ENCODE data around the gene TMEM59L.

The TMEM59L gene

DNA sequence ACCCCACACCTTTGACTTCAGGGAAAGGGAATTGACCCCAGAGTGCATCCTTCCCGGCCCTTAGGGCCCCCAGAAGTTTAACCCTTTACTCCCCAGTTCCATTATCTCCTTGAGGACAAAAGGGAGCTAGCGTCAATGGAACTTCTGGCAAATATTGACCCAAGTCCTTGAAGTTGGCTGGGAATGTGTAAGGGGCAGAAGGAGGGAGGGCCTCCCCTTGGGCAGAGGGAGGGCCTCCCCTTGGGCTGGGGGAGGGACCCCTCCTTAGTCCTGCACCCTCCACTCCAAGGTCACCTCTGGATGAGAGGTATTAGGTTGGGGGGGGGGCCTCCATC is 3.0 kb upstream of the TMEM59L start:
- DNase-seq: no peak

DNA sequence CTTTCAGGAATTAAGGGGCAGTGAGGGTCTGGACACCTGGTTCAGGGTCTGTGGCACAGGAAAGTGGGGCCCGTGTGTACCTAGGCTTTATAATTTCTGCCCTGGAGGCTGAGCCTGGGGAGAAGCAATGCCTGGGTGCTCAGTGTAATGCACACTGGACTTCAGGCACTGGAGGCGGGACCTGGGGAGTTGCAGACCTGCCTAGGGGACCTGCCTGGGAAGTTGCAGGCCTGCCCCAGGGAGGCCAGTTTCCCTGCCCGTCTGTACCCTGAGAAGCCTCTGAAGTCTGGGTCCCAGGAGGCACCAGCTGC is 2.5 kb upstream of the TMEM59L start:
- DNase-seq: no peak

- no peak for DNase-seq
Observed at GRCh38 chr19:18610556-18611326, 1.9 kb upstream of the TMEM59L start.

DNA sequence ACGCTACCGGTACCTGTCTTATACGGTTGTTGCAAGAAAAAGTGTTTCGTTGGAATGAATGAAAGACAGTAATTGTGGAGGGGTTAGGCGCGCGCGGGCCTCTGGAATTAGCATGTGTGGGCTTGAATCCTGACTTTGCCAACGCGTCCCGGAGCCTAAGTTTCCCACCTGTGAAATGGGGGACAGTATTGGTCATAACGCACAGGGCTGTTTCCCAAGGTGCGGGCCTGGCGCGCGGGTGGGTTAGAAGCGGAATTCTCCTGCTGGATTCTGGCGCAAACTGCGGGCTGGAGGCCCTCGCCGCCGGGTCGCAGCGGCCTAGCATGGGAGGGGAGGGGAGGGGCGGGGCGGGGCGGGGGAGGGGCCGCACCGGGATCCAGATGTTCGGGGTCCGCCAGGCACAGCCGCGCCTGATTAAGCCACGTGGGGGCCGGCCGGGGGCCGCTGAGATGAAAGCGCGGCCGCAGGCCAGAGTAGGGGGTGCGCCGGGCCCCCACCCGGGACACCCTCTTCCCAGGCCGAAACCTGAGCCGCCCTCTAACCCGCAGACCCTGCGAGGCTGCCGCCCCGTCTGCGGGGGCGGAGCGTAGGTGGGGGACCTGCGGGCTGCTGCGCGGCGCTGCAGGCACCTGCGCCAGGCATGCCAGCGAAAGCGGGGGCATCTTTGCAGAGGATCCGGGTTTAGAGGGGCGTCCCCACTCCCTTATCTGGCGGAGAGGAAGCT is 1.2 kb upstream of the TMEM59L start:
- DNase-seq: no peak

GRCh38 chr19:18612051-18612771 is 459 bp upstream of the TMEM59L start:
- no peak for DNase-seq

GRCh38 chr19:18613589-18614234 is 1.0 kb downstream of the TMEM59L start:
- DNase-seq: no peak

- DNase-seq: no peak
Observed at GRCh38 chr19:18616023-18616422, 3.4 kb downstream of the TMEM59L start.

- no peak for DNase-seq
Observed at GRCh38 chr19:18617562-18617961, 4.9 kb downstream of the TMEM59L start.

GRCh38 chr19:18618236-18618635 is 5.6 kb downstream of the TMEM59L start:
- no peak for DNase-seq

DNA sequence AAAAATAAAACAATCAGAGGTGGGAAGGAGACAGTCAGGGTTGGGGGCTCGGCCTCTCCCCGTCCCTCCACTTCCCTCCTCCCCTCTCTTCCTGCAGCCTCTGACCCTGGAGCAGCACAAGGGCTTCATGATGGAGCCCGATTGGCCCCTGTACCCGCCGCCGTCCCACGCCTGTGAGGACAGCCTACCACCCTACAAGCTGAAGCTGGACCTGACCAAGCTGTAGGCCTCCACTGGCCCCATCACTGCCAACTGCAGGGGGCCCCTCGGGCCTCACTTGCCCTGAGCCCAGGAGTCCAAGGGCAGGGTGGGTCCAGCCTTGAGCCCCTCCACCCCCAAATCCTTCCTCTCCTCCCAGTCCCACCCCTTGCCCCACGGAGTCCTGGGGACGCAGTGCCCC is 7.6 kb downstream of the TMEM59L start:
- DNase-seq: no peak

DNA sequence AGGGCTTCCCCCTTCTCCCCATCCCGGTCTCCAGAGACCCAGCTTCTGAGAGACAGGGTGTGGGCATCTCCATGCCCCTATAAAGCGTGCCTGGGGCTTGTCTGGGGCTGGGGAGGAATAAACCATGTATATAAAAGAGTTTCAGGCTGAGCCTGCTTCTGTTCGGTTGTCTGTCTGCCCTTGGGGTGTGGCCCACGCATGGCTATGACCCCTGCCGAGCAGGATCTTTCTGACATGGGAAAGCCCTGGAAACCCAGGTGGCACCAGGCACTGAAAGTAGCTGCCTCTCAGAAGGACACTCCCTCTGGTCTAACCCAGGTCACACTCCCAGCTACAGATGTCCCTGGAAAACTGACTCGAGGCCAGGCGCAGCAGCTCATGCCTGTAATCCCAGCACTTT is 8.2 kb downstream of the TMEM59L start:
- DNase-seq: no peak

GRCh38 chr19:18626906-18627305 is 14.2 kb downstream of the TMEM59L start:
- DNase-seq: no peak

DNA sequence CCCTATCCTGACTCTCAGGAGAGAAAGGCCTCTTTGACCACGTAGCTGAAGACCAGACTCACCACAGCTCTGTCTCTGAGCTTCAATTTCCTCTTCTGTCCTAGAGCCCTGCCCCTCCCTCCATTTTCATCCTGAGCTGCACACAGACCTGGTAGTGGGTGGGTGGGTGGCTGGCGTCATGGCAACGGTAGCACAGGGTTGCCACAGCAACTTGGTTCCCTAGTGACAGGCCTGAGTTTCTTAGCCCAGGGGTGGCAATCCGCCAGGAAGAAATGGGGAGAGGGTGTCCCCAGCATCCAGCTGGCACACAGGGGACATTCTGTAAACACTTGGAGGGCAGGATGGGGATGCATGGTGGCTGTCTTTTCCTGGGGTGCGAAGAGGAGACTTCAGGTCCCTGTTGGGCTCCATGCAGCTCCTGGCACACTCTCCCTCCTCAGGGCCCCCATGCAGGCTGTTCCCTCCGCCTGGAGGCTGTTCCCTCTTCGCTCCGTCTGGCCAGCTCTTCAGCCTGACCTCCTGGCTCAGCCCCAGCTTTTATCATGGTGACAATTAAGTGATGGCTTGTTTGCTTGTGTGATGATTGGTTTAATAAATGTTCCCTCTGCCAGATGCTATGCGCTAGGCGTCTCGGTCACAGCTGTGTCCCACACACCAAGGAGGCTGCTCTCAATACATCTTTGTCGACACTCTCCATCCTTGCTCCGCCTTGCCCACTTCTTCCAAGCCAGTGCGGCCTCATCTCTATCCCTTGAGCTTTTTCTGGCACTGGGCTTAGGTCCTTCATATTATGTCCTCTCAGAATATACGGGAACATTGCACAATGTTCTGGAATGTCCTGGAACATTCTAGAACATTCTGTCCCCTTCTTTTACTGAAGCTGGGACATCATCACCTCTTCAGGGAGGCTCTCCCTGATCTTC is 16.8 kb downstream of the TMEM59L start:
- DNase-seq: no peak

- no peak for DNase-seq
Observed at GRCh38 chr19:18633321-18633720, 20.7 kb downstream of the TMEM59L start.

DNA sequence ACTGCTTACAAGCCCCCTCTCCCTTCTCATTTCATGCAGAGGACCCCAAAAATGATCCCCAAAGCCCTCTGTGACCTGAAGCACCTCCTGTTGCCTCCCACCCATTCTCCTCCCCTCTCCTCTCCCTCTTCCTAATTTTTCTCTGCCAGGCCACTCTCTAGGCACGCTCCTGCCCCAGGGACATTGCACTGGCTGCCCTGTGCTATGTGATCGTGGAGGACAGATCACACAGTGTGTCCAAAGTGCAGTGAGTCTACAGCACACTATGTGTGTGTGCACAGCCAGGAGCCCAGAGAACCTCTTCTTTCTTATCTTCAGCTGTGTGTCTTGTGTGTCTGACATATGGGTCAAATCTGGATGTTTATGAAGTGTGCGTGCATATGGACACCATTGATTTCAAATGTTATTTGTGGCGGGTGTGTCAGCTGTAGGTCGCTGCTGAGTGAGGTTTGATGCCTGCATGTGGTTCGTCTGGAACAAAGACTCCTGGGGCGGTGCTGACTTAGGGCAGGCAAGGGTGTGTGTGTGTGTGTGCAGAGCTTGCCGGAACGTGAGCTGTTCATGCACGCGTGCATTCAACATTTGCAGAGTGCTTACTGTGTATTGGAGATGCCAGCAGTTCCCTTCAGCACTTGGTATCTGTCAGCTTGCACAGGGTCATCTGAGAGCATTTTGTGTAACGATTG is 22.1 kb downstream of the TMEM59L start:
- DNase-seq: no peak

- DNase-seq: no peak
Observed at GRCh38 chr19:18635831-18636182, 23.1 kb downstream of the TMEM59L start.

GRCh38 chr19:18636183-18636968 is 23.7 kb downstream of the TMEM59L start:
- peak; percentile 100 for DNase-seq

DNA sequence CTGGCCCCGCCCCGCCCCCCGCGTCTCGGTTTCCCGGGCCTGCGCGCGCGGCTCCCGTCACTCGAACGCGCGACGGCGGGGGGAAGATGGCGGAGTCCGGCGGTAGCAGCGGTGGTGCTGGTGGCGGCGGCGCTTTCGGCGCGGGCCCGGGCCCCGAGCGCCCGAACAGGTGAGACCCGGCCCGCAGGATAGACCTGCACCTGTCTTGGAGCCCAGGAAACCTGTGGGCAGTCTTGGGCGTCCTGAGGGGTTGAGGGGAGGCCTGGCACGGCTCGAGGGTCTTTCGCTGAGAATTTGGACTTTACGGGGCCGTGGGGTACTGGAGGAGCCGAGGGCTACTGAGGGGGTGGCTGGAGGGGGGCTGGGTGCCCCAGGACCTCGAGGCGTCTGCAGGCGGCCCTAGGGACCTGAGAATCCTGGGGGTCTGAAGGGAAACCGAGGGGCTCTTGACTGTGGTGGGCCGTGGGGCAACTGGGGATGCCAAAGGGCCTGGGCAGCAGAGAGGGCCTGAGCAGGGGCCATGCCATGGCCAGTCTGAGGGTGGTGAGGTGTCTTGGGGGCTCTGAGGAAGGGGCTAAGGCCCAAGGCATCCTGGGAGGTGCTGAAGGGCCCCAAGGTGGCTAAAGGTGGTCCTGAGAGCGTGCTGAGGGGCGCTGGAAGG is 24.4 kb downstream of the TMEM59L start, which contains the start of gene KLHL26:
Gene KLHL26, plus strand, starts transcription at position 60 of the 661 bp plus-strand sequence. Its CDS starts 27 bp downstream, at position 87.
- no peak for DNase-seq

GRCh38 chr19:18637673-18638630 is 25.3 kb downstream of the TMEM59L start:
- DNase-seq: no peak
